ENCODE data around the gene CST3.
A peak's percentile ranks its signal among the peaks of the same experiment; 100 is the strongest.
"Not testable (repeated sequence)": the region's sequence is repeated elsewhere in the genome, so short reads cannot be mapped to it uniquely, and the experiment has no call there.

CST3 gene, protein sequence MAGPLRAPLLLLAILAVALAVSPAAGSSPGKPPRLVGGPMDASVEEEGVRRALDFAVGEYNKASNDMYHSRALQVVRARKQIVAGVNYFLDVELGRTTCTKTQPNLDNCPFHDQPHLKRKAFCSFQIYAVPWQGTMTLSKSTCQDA

GRCh38 chr20:23637282-23638221 is at the start of gene CST3:
Gene CST3 (minus strand): TSS chr20:23637955. CDS start chr20:23637862, 93 bp downstream.
- peak within 1 kb of the TSS; percentile 71 for H3K27ac ChIP-seq
- no peak for TF ChIP-seq ZFX (IDR thresholded peaks at IDR 0.05; ENCODE audit: borderline replicate concordance)
- TF ChIP-seq, protein P1, sequence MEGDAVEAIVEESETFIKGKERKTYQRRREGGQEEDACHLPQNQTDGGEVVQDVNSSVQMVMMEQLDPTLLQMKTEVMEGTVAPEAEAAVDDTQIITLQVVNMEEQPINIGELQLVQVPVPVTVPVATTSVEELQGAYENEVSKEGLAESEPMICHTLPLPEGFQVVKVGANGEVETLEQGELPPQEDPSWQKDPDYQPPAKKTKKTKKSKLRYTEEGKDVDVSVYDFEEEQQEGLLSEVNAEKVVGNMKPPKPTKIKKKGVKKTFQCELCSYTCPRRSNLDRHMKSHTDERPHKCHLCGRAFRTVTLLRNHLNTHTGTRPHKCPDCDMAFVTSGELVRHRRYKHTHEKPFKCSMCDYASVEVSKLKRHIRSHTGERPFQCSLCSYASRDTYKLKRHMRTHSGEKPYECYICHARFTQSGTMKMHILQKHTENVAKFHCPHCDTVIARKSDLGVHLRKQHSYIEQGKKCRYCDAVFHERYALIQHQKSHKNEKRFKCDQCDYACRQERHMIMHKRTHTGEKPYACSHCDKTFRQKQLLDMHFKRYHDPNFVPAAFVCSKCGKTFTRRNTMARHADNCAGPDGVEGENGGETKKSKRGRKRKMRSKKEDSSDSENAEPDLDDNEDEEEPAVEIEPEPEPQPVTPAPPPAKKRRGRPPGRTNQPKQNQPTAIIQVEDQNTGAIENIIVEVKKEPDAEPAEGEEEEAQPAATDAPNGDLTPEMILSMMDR (IDR thresholded peaks at IDR 0.05) = no peak

- no peak overlapping the region for H3K27ac ChIP-seq
- TF ChIP-seq ZFX (IDR thresholded peaks at IDR 0.05; ENCODE audit: borderline replicate concordance) = no peak
- TF ChIP-seq, protein P1 (IDR thresholded peaks at IDR 0.05) = no peak
Measured at GRCh38 chr20:23686046-23686750, 48.4 kb upstream of the CST3 start.

DNA sequence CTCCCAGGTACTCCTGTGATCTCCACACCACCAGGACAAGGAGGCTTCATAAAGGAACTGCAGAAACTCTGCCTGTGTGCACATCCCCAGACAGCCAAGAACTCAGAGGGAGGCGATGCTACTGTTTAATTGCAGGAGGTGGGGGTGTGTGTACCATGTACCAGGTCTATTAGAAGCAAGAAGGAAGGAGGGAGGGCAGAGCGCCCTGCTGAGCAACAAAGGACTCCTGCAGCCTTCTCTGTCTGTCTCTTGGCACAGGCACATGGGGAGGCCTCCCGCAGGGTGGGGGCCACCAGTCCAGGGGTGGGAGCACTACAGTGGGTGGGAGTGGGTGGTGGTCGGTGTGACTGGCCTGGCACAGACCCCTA is 47.8 kb upstream of the CST3 start:
- H3K27ac ChIP-seq = not testable (repeated sequence)

GRCh38 chr20:23684261-23684660 is 46.5 kb upstream of the CST3 start:
- no peak overlapping the region for H3K27ac ChIP-seq
- TF ChIP-seq, protein P1 (IDR thresholded peaks at IDR 0.05) = no peak
- no peak for TF ChIP-seq ZFX (IDR thresholded peaks at IDR 0.05; ENCODE audit: borderline replicate concordance)

GRCh38 chr20:23683807-23684206 is 46.1 kb upstream of the CST3 start:
- no peak for TF ChIP-seq ZFX (IDR thresholded peaks at IDR 0.05; ENCODE audit: borderline replicate concordance)
- TF ChIP-seq, protein P1 (IDR thresholded peaks at IDR 0.05) = no peak

GRCh38 chr20:23683281-23683680 is 45.5 kb upstream of the CST3 start:
- no peak overlapping the region for H3K27ac ChIP-seq
- TF ChIP-seq, protein P1 (IDR thresholded peaks at IDR 0.05) = no peak
- TF ChIP-seq ZFX (IDR thresholded peaks at IDR 0.05; ENCODE audit: borderline replicate concordance) = no peak

More at GRCh38 chr20:23683807-23684206, 46.1 kb upstream of the CST3 start:
- no peak overlapping the region for H3K27ac ChIP-seq

- TF ChIP-seq, protein P1 (IDR thresholded peaks at IDR 0.05) = no peak
- TF ChIP-seq ZFX (IDR thresholded peaks at IDR 0.05; ENCODE audit: borderline replicate concordance) = no peak
- no peak overlapping the region for H3K27ac ChIP-seq
Measured at GRCh38 chr20:23680146-23680545, 42.4 kb upstream of the CST3 start.

Measured in 22Rv1 (cell line).